HG02970 (cell line): ENCODE results near the gene PPY.
"Not testable (repeated sequence)": the region's sequence is repeated elsewhere in the genome, so short reads cannot be mapped to it uniquely, and the experiment has no call there.

Source experiments
- ATAC-seq: cut with Tn5 transposase; IDR thresholded peaks from one replicate; pipeline ENCODE4 v1.9.1; 2021; ENCODE audit warnings: mild to moderate bottlenecking, moderate library complexity, moderate number of reproducible peaks; ENCODE audit not compliant: unreplicated experiment, low FRiP score

The PPY gene

GRCh38 chr17:43967251-43967875 is 25.1 kb upstream of the PPY start:
- no peak for ATAC-seq

- no peak for ATAC-seq
These were observed 24.0 kb upstream of the PPY start for GRCh38 chr17:43966276-43966675.

- no peak for ATAC-seq
These were observed 20.2 kb upstream of the PPY start for GRCh38 chr17:43962479-43962878.

- ATAC-seq = no peak
These were observed 19.7 kb upstream of the PPY start for GRCh38 chr17:43961954-43962353.

GRCh38 chr17:43961292-43961691 is 19.0 kb upstream of the PPY start:
- not testable (repeated sequence) for ATAC-seq

GRCh38 chr17:43958748-43959352 is 16.6 kb upstream of the PPY start:
- ATAC-seq = no peak

GRCh38 chr17:43956222-43956621 is 13.9 kb upstream of the PPY start:
- ATAC-seq = no peak

- no peak for ATAC-seq
These were observed 11.5 kb upstream of the PPY start, which contains the start of gene PYY for GRCh38 chr17:43953746-43954145. Gene PYY, minus strand, starts transcription at chr17:43953940. Its CDS starts 457 bp downstream, at chr17:43953483.

GRCh38 chr17:43952724-43953666 is 10.7 kb upstream of the PPY start:
- ATAC-seq = no peak

- no peak for ATAC-seq
These were observed 10.1 kb upstream of the PPY start for GRCh38 chr17:43952351-43952723.

- no peak for ATAC-seq
These were observed 9.5 kb upstream of the PPY start for GRCh38 chr17:43951750-43952149.

GRCh38 chr17:43950554-43950953 is 8.3 kb upstream of the PPY start:
- no peak for ATAC-seq

- no peak for ATAC-seq
These were observed 7.5 kb upstream of the PPY start for GRCh38 chr17:43949781-43950180.

- ATAC-seq = no peak
These were observed 4.5 kb upstream of the PPY start for GRCh38 chr17:43946781-43947180.

- no peak for ATAC-seq
These were observed 3.0 kb upstream of the PPY start for GRCh38 chr17:43945074-43945829.

GRCh38 chr17:43940630-43941029 is 1.6 kb downstream of the PPY start:
- no peak for ATAC-seq

GRCh38 chr17:43939886-43940285 is 2.4 kb downstream of the PPY start:
- no peak for ATAC-seq

GRCh38 chr17:43939452-43939851 is 2.8 kb downstream of the PPY start:
- ATAC-seq = not testable (repeated sequence)

- ATAC-seq = no peak
These were observed 3.5 kb downstream of the PPY start for GRCh38 chr17:43938838-43939182.

GRCh38 chr17:43936434-43936833 is 5.8 kb downstream of the PPY start:
- no peak for ATAC-seq

GRCh38 chr17:43935926-43936261 is 6.4 kb downstream of the PPY start:
- no peak for ATAC-seq
